Measurements from ENCODE around the gene VSTM4.

DNA sequence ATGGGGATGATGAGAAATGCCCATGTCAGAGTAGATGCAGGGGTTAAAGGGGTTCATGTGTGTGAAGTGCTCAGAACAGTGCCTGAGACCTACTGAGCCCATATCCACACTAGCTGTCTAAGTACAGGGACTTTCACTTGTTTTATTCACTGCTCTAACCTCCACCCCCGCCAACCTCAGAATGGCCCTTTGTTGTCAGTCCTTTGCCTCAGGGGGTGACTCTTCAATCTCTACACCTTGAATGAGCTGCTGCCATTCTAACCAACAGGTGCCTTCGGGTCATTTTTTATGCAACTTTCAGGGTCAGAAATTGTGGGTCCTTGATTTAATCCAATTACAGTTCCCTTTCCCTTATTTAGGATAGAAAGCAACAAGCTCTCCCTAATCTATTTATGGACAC, 26.2 kb downstream of the VSTM4 start:
- TF ChIP-seq EZH2 (IDR thresholded peaks at IDR 0.05) (no peak), ZNF274 (IDR thresholded peaks at IDR 0.05; ENCODE audit: low read depth, low read length) (no peak), CTCF (IDR thresholded peaks at IDR 0.05 in 2 of 3, conservative IDR thresholded peaks at IDR 0.05 in 1 of 3; ENCODE audit: borderline replicate concordance in 1 of 3, insufficient read depth in 1 of 3, low read depth in 2 of 3, low read length in 2 of 3) (no peak), SP1 (IDR thresholded peaks at IDR 0.05; ENCODE audit: low read depth) (no peak), CEBPB (IDR thresholded peaks at IDR 0.05; ENCODE audit: low read depth) (no peak), RAD21 (IDR thresholded peaks at IDR 0.05; ENCODE audit: low read depth) (no peak), ZFX (IDR thresholded peaks at IDR 0.05) (no peak), MAX (IDR thresholded peaks at IDR 0.05) (no peak), JUND (IDR thresholded peaks at IDR 0.05) (no peak), POLR2AphosphoS5 (IDR thresholded peaks at IDR 0.05; ENCODE audit: low read depth, low read length) (no peak)
